Mesangial cell (primary cell): ENCODE data around the gene HMHB1. TPM values are rescaled to one million over a fixed set of nuclear protein-coding genes. Genes with fewer than 3 reads are reported as not detected.

ENCODE experiments used
- total RNA-seq: library from RNA; depleted of rRNA; stranded (reverse); fragments of >200 nt; gene quantifications from 2 replicates; pipeline ENCODE4 v1.2.3, GENCODE V29; 2015

HMHB1 gene
- not detected in 2 replicates for total RNA-seq

DNA sequence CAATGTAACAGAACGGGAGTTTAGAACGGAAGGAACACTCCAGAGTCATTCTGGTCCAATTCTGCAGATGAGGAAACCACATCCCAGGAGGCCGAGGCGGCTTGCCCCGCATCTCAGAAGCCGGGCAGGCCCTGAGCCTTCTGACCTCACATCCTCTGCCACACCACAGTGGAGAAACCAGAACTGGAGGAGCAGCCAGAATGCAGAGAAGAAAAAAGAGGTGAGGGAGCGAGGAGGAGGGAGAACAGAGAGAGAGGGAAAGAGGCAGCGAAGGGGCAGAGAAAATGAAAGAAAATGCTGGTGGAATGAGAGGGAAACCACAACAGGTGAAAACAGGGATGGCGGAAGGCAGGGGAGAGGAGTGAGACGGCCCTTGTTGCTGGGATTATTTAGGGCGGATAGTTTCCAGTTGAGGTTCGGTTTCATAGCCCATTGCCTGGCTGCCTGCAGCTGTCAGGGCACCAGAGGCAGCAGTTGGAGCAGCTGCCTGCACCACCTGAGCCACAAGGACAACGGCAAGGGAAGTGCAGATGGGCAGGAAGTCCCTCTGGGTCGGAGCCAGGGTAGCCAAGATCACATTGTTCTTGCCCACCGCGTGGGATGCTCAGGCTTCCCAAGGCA lies at the start of gene HMHB1:
HMHB1 (plus strand) TSS at position 77 of the 621 bp plus-strand sequence.

